ENCODE data around the gene ATL2. TPM values are rescaled to one million over a fixed set of nuclear protein-coding genes. Genes with fewer than 3 reads are reported as not detected.

The ATL2 gene
- total RNA-seq, 1 experiment from 2014 or later, result 66.7 TPM

- Histone ChIP-seq H3K79me2 (ENCODE audit: insufficient read depth, low read length) (no peaks in the 10 kb centered on the region), H3K4me2 (ENCODE audit: insufficient read depth, insufficient read length, low read length) (no peak overlapping the region), H2BK120ac (ENCODE audit: low read depth, low read length, poor library complexity, severe bottlenecking) (no peak overlapping the region), H3K9ac (ENCODE audit: extremely low read depth, insufficient read length, low read length) (no peak overlapping the region), H3K79me1 (ENCODE audit: insufficient read depth, low read depth, low read length, poor library complexity, severe bottlenecking) (no peaks in the 10 kb centered on the region), H4K8ac (replicated peaks; ENCODE audit: insufficient read length, low read depth, low read length) (no peak overlapping the region), H2BK5ac (ENCODE audit: insufficient read length, low read length) (no peak overlapping the region), H2AK5ac (ENCODE audit: insufficient read length, low read length) (no peak overlapping the region), H3K4ac (ENCODE audit: low read depth, low read length) (no peak overlapping the region), H4K5ac (ENCODE audit: insufficient read length, low read depth, low read length) (no peak overlapping the region), H3K9me3 (ENCODE audit: control insufficient read depth, low read depth, low read length) (no peaks in the 10 kb centered on the region), H4K20me1 (ENCODE audit: control insufficient read depth, insufficient read depth, insufficient read length) (no peaks in the 10 kb centered on the region), H3K56ac (ENCODE audit: insufficient read length, low read depth, low read length) (no peak overlapping the region), H3K23ac (ENCODE audit: insufficient read length, low read depth, low read length) (no peak overlapping the region), H2BK20ac (ENCODE audit: low read depth, low read length, poor library complexity, severe bottlenecking) (no peak overlapping the region), H2BK12ac (ENCODE audit: insufficient read length, low read depth, low read length) (no peak overlapping the region), H3T11ph (ENCODE audit: low read length) (no peak overlapping the region), H4K91ac (ENCODE audit: insufficient read length, low read depth, low read length) (no peak overlapping the region), H3K27me3 (ENCODE audit: insufficient read depth, low read length) (no peaks in the 10 kb centered on the region), H3K27ac (ENCODE audit: insufficient read length, low read depth, low read length) (no peak overlapping the region), H2BK15ac (ENCODE audit: low read depth, low read length) (no peak overlapping the region), H3K23me2 (ENCODE audit: insufficient read length, low read depth, low read length, poor library complexity, severe bottlenecking) (no peaks in the 10 kb centered on the region), H3K18ac (ENCODE audit: insufficient read length, low read depth, low read length) (no peak overlapping the region), H3K4me1 (ENCODE audit: insufficient read depth, low read length) (no peaks in the 10 kb centered on the region), H2AFZ (ENCODE audit: low read length) (no peak overlapping the region), H3K14ac (ENCODE audit: insufficient read depth, low read length) (no peak overlapping the region)
- peaks cover 2 to 14% (median 4%) of the 10 kb centered on the region in 3 experiments; a peak in 6 of 7 replicates for H3K36me3 Mint-ChIP-seq (ENCODE audit: insufficient read depth in 1 of 3, low read depth in 3 of 3)
- H3K4me3 Mint-ChIP-seq, result no peak overlapping the region
- WGBS (ENCODE audit: extremely low coverage, insufficient read length, low lambda C conversion rate), result no CpG with 5 or more reads among the region's 7 CpGs
- H3K27me3 Mint-ChIP-seq (ENCODE audit: low read depth), result peaks cover 3% of the 10 kb centered on the region; the same call in 1 of the 2 replicates
- no peak for DNase-seq
- no peak for TF ChIP-seq CTCF (conservative IDR thresholded peaks at IDR 0.05)
- H3K9me3 Mint-ChIP-seq, result peaks cover 12% of the 10 kb centered on the region in 2 experiments
- no peak overlapping the region for H3K27ac Mint-ChIP-seq
- 0 out of 4 replicates have a peak, but pooled peaks cover 0 to 3% of the 10 kb centered on the region in 2 experiments for H3K4me1 Mint-ChIP-seq
These were observed 40.9 kb upstream of the ATL2 start for GRCh38 chr2:38417745-38418689.

Measured in H9 (cell line).